SK-N-SH (cell line): ENCODE data around the gene PBOV1.

Experiments
- EP300 ChIP-seq, 2 experiments: IDR thresholded peaks; 2 replicates each; pipeline versions ENCODE4 v1.4.0 to v1.6.1; 2012; ENCODE audit warnings: borderline replicate concordance in 1 of 2, low read depth in 1 of 2, low read length in 1 of 2
- POLR2AphosphoS5 ChIP-seq: IDR thresholded peaks from 2 replicates; pipeline ENCODE4 v1.6.1; 2012; ENCODE audit warnings: low read depth, low read length
- TF ChIP-seq, protein P1 (sequence below): fragments of 200-600 bp; sonication (generic); IDR thresholded peaks from 2 replicates; pipeline ENCODE4 v1.6.1; 2017; ENCODE audit warnings: antibody characterized with exemption, mild to moderate bottlenecking, moderate library complexity

DNA sequence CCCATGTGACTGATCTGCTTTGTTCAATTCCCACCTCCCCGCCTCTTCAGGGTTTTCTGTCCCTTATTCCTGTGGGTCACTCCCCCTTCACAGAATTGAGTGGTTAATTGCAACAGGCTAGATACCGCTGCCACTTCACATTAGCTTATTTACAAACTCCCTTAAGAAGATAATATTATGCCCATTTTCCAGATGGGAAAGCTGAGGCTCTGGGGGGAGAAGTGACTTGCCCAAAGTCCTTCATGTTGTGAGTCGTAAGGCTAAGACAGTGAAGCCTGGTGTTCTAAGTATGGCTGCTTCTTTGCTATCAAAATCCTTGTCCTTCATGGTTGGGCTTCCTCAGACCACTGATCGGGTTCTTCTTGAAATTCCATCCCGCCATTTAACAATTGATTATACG, 39.9 kb upstream of the PBOV1 start:
- TF ChIP-seq, protein P1, sequence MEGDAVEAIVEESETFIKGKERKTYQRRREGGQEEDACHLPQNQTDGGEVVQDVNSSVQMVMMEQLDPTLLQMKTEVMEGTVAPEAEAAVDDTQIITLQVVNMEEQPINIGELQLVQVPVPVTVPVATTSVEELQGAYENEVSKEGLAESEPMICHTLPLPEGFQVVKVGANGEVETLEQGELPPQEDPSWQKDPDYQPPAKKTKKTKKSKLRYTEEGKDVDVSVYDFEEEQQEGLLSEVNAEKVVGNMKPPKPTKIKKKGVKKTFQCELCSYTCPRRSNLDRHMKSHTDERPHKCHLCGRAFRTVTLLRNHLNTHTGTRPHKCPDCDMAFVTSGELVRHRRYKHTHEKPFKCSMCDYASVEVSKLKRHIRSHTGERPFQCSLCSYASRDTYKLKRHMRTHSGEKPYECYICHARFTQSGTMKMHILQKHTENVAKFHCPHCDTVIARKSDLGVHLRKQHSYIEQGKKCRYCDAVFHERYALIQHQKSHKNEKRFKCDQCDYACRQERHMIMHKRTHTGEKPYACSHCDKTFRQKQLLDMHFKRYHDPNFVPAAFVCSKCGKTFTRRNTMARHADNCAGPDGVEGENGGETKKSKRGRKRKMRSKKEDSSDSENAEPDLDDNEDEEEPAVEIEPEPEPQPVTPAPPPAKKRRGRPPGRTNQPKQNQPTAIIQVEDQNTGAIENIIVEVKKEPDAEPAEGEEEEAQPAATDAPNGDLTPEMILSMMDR = no peak
- TF ChIP-seq EP300 (IDR thresholded peaks at IDR 0.05; ENCODE audit: borderline replicate concordance in 1 of 2, low read depth in 1 of 2, low read length in 1 of 2) = no peak
- no peak for TF ChIP-seq POLR2AphosphoS5
